B cell (primary cell): ENCODE data around the gene PRKCZ.

Experiments used
- CTCF ChIP-seq: fragments of 200-600 bp; IDR thresholded peaks from one replicate; pipeline ENCODE4 v1.8.0; 2022; ENCODE audit warnings: antibody characterized with exemption, mild to moderate bottlenecking
- EZH2 ChIP-seq: IDR thresholded peaks from 2 replicates; pipeline ENCODE4 v1.6.1; 2012; ENCODE audit warnings: borderline replicate concordance, low read depth, mild to moderate bottlenecking, moderate library complexity, low read length; ENCODE audit not compliant: insufficient read depth, poor library complexity, severe bottlenecking

- TF ChIP-seq CTCF, result no peak
- TF ChIP-seq EZH2, result no peak
Observed at GRCh38 chr1:2229037-2229864, 179.0 kb downstream of the PRKCZ start.
